ENCODE results near the gene THADA.

- no peak for TF ChIP-seq CTCF (optimal IDR thresholded peaks at IDR 0.05 in 1 of 3, IDR thresholded peaks at IDR 0.05 in 1 of 3, conservative IDR thresholded peaks at IDR 0.05 in 1 of 3; ENCODE audit: extremely low read depth in 1 of 3, insufficient read depth in 2 of 3, low read length in 3 of 3)
- no peak for TF ChIP-seq EZH2 (IDR thresholded peaks at IDR 0.05; ENCODE audit: low read length)
Observed at GRCh38 chr2:43303889-43304288, 291.9 kb downstream of the THADA start.

Data from keratinocyte (primary cell).